Fibroblast of lung (primary cell): ENCODE measurements around the gene ATP5F1E. TPM values are rescaled to one million over a fixed set of nuclear protein-coding genes. Genes with fewer than 3 reads are reported as not detected.
A peak's percentile ranks its signal among the peaks of the same experiment; 100 is the strongest.

ENCODE experiments used
- DNase-seq, 2 donors: peaks; one replicate each; pipeline versions ENCODE4 v3.0.0 to v3.0.0-alpha.2; 2010; ENCODE audit warnings: low read depth in 2 of 2
- H2AFZ ChIP-seq: 2 replicates; pipeline ENCODE4 v1.5.1; 2012; ENCODE audit warnings: low read length, control low read depth, inconsistent platforms
- H3K27ac ChIP-seq: 2 replicates; pipeline ENCODE4 v1.5.1; 2011; ENCODE audit warnings: low read length, control low read depth; ENCODE audit not compliant: insufficient read depth
- H3K27me3 ChIP-seq: 2 replicates; pipeline ENCODE4 v1.5.1; 2011; ENCODE audit warnings: mild to moderate bottlenecking, low read length; ENCODE audit not compliant: control insufficient read depth, insufficient read depth
- H3K36me3 ChIP-seq: 2 replicates; pipeline ENCODE4 v1.5.1; 2011; ENCODE audit warnings: low read length; ENCODE audit not compliant: control insufficient read depth, insufficient read depth
- H3K4me1 ChIP-seq: 2 replicates; pipeline ENCODE4 v1.5.1; 2011; ENCODE audit warnings: low read length; ENCODE audit not compliant: control insufficient read depth, insufficient read depth; ENCODE audit errors: extremely low read depth
- H3K4me2 ChIP-seq: 2 replicates; pipeline ENCODE4 v1.5.1; 2011; ENCODE audit warnings: low read length, control low read depth; ENCODE audit not compliant: insufficient read depth; ENCODE audit errors: extremely low read depth
- H3K4me3 ChIP-seq, 4 experiments: fragments of 200-600 bp in 1 of 4; sonication (generic) in 1 of 4; replicated peaks in 1 of 4; 2 replicates each; pipeline ENCODE4 v1.5.1; 2011 to 2016; ENCODE audit warnings: low read length in 4 of 4, low read depth in 3 of 4, mild to moderate bottlenecking in 3 of 4, control low read depth in 2 of 4, inconsistent platforms in 1 of 4, mixed read lengths in 1 of 4; ENCODE audit not compliant: insufficient read depth in 1 of 4; ENCODE audit errors: control extremely low read depth in 1 of 4
- H3K79me2 ChIP-seq: 2 replicates; pipeline ENCODE4 v1.5.1; 2012; ENCODE audit warnings: mild to moderate bottlenecking, low read length, inconsistent platforms; ENCODE audit not compliant: control insufficient read depth, insufficient read depth
- H3K9ac ChIP-seq: 2 replicates; pipeline ENCODE4 v1.5.1; 2011; ENCODE audit warnings: mild to moderate bottlenecking, low read length, control low read depth; ENCODE audit not compliant: insufficient read depth
- H3K9me3 ChIP-seq: 2 replicates; pipeline ENCODE4 v1.5.1; 2012; ENCODE audit warnings: low read depth, low read length; ENCODE audit not compliant: control insufficient read depth, insufficient read depth
- H4K20me1 ChIP-seq: 2 replicates; pipeline ENCODE4 v1.5.1; 2011; ENCODE audit warnings: low read length; ENCODE audit not compliant: control insufficient read depth, insufficient read depth; ENCODE audit errors: extremely low read depth
- EZH2 ChIP-seq: IDR thresholded peaks from 2 replicates; pipeline ENCODE4 v1.5.1; 2012; ENCODE audit warnings: low read length, control low read depth, mild to moderate bottlenecking; ENCODE audit errors: missing control alignments
- polyA plus RNA-seq, 2 donors: library from polyadenylated mRNA; depleted of rRNA in 1 of 2; stranded (reverse) in 1 of 2; unstranded in 1 of 2; fragments of >200 nt; gene quantifications; 2 replicates each; pipeline ENCODE4 v1.2.1, GENCODE V29; 2011 to 2012; ENCODE audit warnings: missing spikeins in 1 of 2
- total RNA-seq: library from RNA; depleted of rRNA; stranded (reverse); fragments of >200 nt; gene quantifications from 2 replicates; pipeline ENCODE4 v1.2.1, GENCODE V29; 2014
- TF ChIP-seq, protein P1 (sequence below), 2 donors: IDR thresholded peaks in 1 of 2; conservative IDR thresholded peaks in 1 of 2; 1 replicate in 1 of 2; 2 replicates in 1 of 2; pipeline ENCODE4 v1.5.1; 2011 to 2012; ENCODE audit warnings: low read length in 2 of 2, control low read depth in 1 of 2, inconsistent platforms in 1 of 2, low read depth in 1 of 2, mild to moderate bottlenecking in 1 of 2

The ATP5F1E gene
- total and polyA plus RNA-seq, 2 donors (not counting 1 experiment from before 2014, with no cell fraction given) = 37.8 to 56.5 TPM

DNA sequence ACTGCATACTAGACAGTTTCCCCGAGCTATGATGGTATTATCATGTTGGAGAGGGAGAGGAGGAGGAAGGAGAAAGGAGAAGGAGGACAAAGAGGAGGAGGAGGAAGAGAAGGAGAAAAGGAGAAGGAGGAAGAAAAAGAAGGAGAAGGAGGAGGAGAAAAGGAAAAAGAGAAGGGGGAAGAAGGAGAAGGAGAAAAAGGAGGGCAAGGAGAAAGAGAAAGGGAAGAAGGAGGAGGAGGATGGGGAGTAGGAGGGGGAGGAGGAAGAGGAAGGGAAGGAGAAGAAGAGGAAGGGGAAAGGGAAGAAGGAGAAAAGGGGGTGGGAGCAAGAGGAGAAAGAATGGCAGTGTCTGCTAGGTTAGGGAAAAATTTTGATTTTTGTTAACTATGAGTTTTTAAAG, 45.6 kb upstream of the ATP5F1E start:
- H3K4me3 ChIP-seq = no peak overlapping the region
- no peak for DNase-seq
- H3K79me2 ChIP-seq = no peaks in the 10 kb centered on the region
- H3K27ac ChIP-seq = no peak overlapping the region
- H2AFZ ChIP-seq = no peak overlapping the region
- no peak overlapping the region for H3K4me2 ChIP-seq
- H3K9ac ChIP-seq = no peak overlapping the region
- H3K9me3 ChIP-seq = no peaks in the 10 kb centered on the region
- H4K20me1 ChIP-seq = no peaks in the 10 kb centered on the region
- no peaks in the 10 kb centered on the region for H3K4me1 ChIP-seq
- H3K36me3 ChIP-seq = no peaks in the 10 kb centered on the region
- no peaks in the 10 kb centered on the region for H3K27me3 ChIP-seq
- TF ChIP-seq EZH2 = no peak
- TF ChIP-seq, protein P1, sequence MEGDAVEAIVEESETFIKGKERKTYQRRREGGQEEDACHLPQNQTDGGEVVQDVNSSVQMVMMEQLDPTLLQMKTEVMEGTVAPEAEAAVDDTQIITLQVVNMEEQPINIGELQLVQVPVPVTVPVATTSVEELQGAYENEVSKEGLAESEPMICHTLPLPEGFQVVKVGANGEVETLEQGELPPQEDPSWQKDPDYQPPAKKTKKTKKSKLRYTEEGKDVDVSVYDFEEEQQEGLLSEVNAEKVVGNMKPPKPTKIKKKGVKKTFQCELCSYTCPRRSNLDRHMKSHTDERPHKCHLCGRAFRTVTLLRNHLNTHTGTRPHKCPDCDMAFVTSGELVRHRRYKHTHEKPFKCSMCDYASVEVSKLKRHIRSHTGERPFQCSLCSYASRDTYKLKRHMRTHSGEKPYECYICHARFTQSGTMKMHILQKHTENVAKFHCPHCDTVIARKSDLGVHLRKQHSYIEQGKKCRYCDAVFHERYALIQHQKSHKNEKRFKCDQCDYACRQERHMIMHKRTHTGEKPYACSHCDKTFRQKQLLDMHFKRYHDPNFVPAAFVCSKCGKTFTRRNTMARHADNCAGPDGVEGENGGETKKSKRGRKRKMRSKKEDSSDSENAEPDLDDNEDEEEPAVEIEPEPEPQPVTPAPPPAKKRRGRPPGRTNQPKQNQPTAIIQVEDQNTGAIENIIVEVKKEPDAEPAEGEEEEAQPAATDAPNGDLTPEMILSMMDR (conservative IDR thresholded peaks at IDR 0.05 in 1 of 2, IDR thresholded peaks at IDR 0.05 in 1 of 2; ENCODE audit: low read depth in 1 of 2, low read length in 2 of 2) = no peak

DNA sequence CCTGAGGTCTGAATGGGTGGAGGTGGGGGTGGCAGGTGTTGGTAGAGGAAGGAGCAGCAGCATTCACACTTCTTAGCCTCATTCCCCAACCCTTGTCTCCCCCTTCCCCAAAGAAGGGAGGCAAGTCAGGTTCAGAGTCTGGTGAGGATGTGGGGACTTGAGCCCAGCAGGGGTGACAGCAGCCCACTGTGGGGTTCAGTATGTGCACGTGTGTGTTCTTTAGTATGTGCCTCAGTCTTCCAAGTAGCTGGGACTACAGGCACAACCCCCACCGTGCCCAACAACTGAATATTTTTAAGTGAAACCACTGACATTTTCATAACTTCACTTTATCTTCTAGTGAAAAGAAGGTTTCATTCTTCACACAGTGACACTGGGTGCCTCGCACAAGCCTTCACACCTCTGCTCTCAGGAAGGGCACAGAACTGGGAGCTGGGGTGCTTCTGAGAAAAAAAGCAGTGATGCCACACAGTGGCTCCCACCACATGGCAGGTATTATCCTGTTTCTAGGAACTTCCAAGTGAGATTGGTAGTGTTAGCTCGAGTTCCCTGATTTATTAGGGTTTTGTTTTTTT, 43.9 kb upstream of the ATP5F1E start:
- Histone ChIP-seq H3K79me2 (no peaks in the 10 kb centered on the region), H3K4me3 (no peak overlapping the region), H3K36me3 (no peaks in the 10 kb centered on the region), H3K27ac (no peak overlapping the region), H3K27me3 (no peaks in the 10 kb centered on the region), H3K4me2 (no peak overlapping the region), H2AFZ (no peak overlapping the region), H3K9me3 (no peaks in the 10 kb centered on the region), H3K4me1 (no peaks in the 10 kb centered on the region), H4K20me1 (no peaks in the 10 kb centered on the region), H3K9ac (no peak overlapping the region)
- DNase-seq = no peak
- TF ChIP-seq EZH2 = no peak
- TF ChIP-seq, protein P1 (conservative IDR thresholded peaks at IDR 0.05 in 1 of 2, IDR thresholded peaks at IDR 0.05 in 1 of 2; ENCODE audit: low read depth in 1 of 2, low read length in 2 of 2) = no peak

DNA sequence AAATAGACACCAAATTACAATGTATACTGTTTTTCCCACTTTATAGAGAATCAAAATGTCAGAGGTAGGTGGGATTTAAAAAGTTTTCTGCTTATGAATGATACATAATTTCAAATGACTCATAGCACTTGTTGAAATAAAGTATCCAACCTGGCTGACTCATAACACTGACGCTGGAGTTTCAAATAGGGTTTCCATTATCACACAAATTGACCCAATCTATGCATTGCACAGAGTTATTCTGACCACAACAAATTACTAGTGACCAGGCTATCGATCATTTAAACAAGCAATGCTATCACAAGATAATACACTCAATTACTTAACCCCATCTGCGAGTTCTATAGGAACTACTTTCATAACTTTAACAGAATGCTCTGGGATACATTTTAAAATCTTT, 42.3 kb upstream of the ATP5F1E start:
- Histone ChIP-seq H4K20me1 (no peaks in the 10 kb centered on the region), H3K4me1 (no peaks in the 10 kb centered on the region), H3K9ac (no peak overlapping the region), H3K27me3 (no peaks in the 10 kb centered on the region), H2AFZ (no peak overlapping the region), H3K27ac (no peak overlapping the region), H3K36me3 (no peaks in the 10 kb centered on the region), H3K4me3 (no peak overlapping the region), H3K79me2 (no peaks in the 10 kb centered on the region), H3K4me2 (no peak overlapping the region), H3K9me3 (no peaks in the 10 kb centered on the region)
- TF ChIP-seq, protein P1 (conservative IDR thresholded peaks at IDR 0.05 in 1 of 2, IDR thresholded peaks at IDR 0.05 in 1 of 2; ENCODE audit: low read depth in 1 of 2, low read length in 2 of 2) = no peak
- no peak for TF ChIP-seq EZH2
- peak; percentile 24 to 75 for DNase-seq
